Right lobe of liver (tissue), 6 donors: Measurements from ENCODE around the gene RAP1B. TPM values are rescaled to one million over a fixed set of nuclear protein-coding genes. Genes with fewer than 3 reads are reported as not detected.

ENCODE experiments used
- ATAC-seq, 4 donors: fragments of 200-7000 bp; cut with Tn5 transposase; one replicate each; pipeline ENCODE4 v1.9.1; 2020; ENCODE audit warnings: mild to moderate bottlenecking in 4 of 4, moderate library complexity in 4 of 4
- DNase-seq, 3 donors: peaks; one replicate each; pipeline ENCODE4 v3.0.0-alpha.2; 2020
- H3K27ac ChIP-seq, 3 donors: fragments of 200-600 bp; one replicate each; pipeline ENCODE4 v1.8.0; 2022
- H3K27me3 ChIP-seq, 2 donors: fragments of 200-600 bp; one replicate each; pipeline ENCODE4 v1.8.0; 2022
- H3K36me3 ChIP-seq, 4 donors: fragments of 200-600 bp; sonication (generic) in 1 of 4; one replicate each; pipeline versions ENCODE4 v1.5.1 to v1.8.0; 2017 to 2022; ENCODE audit warnings: control low read depth in 1 of 4
- H3K4me1 ChIP-seq, 4 donors: fragments of 200-600 bp; sonication (generic) in 1 of 4; one replicate each; pipeline versions ENCODE4 v1.5.1 to v1.8.0; 2017 to 2022; ENCODE audit warnings: control low read depth in 1 of 4
- H3K4me3 ChIP-seq, 3 donors: fragments of 200-600 bp; one replicate each; pipeline ENCODE4 v1.8.0; 2022
- H3K9me3 ChIP-seq, 4 donors: fragments of 200-600 bp; sonication (generic) in 1 of 4; one replicate each; pipeline versions ENCODE4 v1.5.1 to v1.8.0; 2017 to 2022; ENCODE audit warnings: control low read depth in 1 of 4
- CTCF ChIP-seq, 4 donors: fragments of 200-600 bp in 3 of 4; fragments of 450-650 bp in 1 of 4; IDR thresholded peaks; one replicate each; pipeline versions ENCODE4 v1.5.1 to v1.8.0; 2016 to 2022; ENCODE audit warnings: antibody characterized with exemption in 4 of 4, mild to moderate bottlenecking in 2 of 4
- POLR2A ChIP-seq: fragments of 450-650 bp; IDR thresholded peaks from one replicate; pipeline ENCODE4 v1.6.1; 2017; ENCODE audit warnings: antibody characterized with exemption, mild to moderate bottlenecking
- WGBS: methylation state at CpG from one replicate; pipeline ENCODE4 v1.1.6; 2018; ENCODE audit warnings: low coverage, low lambda C conversion rate; ENCODE audit not compliant: insufficient coverage; ENCODE audit errors: missing lambda C conversion rate; 5-methylcytosine and 5-hydroxymethylcytosine counted together
- intact Hi-C, 2 donors: fragments of 100-400 bp; cut with DNase I; formaldehyde crosslinking; loops; one replicate each; pipeline versions ENCODE4 v1.11.2 to v1.14.1; 2022
- long read RNA-seq: library from polyadenylated mRNA; unstranded; transcript quantifications from one replicate; pipeline ENCODE4 v2.0.0, GENCODE V29; 2019
- total RNA-seq, 6 experiments: library from RNA; depleted of rRNA in 2 of 6; stranded (reverse); fragments of >200 nt in 2 of 6; fragmentation: NEBNext Ultra II Directional in 3 of 6; extraction: Animal tissue kit (Norgen Biotek cat#: 25700) in 3 of 6; gene quantifications; one replicate each; pipeline versions ENCODE4 v1.1.0 to v1.2.4, GENCODE V29; 2016 to 2023
- donor health status: DM: no; HTN: yes; CAD: no.
- donor health status: DM: no; HTN: no; CAD: no.
- donor health status: DM: no; HTN: no; CAD: no.
- donor health status: DM: no; HTN: yes; CAD: no.
- donor health status: DM: no; HTN: yes; CAD: no.

Gene RAP1B
- total RNA-seq: 100 to 1,000 TPM in 1 of 6 experiments, 10 to 100 TPM in 5; 49.7 to 120 (median 64.3) TPM
- long read RNA-seq, full-length matches to known transcripts: 13 of 15 reads
- long read RNA-seq, partial matches to known transcripts: 0 of 15 reads
- long read RNA-seq, other reads (novel, unspliced or antisense): 2 of 15 reads

- 0% methylated on average over 10 of the region's 84 CpGs for WGBS
- ATAC-seq: peak; percentile 90 to 97 (median 94)
- H3K27me3 ChIP-seq: no peaks in the 10 kb centered on the region
- H3K4me1 ChIP-seq: peaks cover 0 to 32% (median 6%) of the 10 kb centered on the region in 4 donors
- intact Hi-C loops: no loop called here
- H3K4me3 ChIP-seq: peak within 1 kb of the TSS; percentile 72 to 78 (median 78)
- DNase-seq: peak; percentile 93 to 95 (median 93)
- H3K36me3 ChIP-seq: no peaks in the 10 kb centered on the region
- TF ChIP-seq CTCF (IDR thresholded peaks at IDR 0.05) (no peak), POLR2A (peak; percentile 96)
- H3K9me3 ChIP-seq: no peaks in the 10 kb centered on the region
- H3K27ac ChIP-seq: peak within 1 kb of the TSS; percentile 91 to 98 (median 96)
Observed at GRCh38 chr12:68610370-68611093, at the start of gene RAP1B. TSS of gene RAP1B (plus strand) at chr12:68610899. CDS start at chr12:68648725, 37,826 bp downstream.

GRCh38 chr12:68561830-68562229, 48.9 kb upstream of the RAP1B start:
- H3K36me3 ChIP-seq: no peaks in the 10 kb centered on the region

GRCh38 chr12:68564166-68564565, 46.5 kb upstream of the RAP1B start:
- WGBS: 82% methylated on average over 1 of the region's 1 CpG
- no peaks in the 10 kb centered on the region for H3K27me3 ChIP-seq
- DNase-seq (no peak), ATAC-seq (no peak)
- intact Hi-C loops: no loop called here
- no peaks in the 10 kb centered on the region for H3K4me1 ChIP-seq
- no peak overlapping the region for H3K27ac ChIP-seq
- H3K9me3 ChIP-seq: no peaks in the 10 kb centered on the region
- H3K36me3 ChIP-seq: no peaks in the 10 kb centered on the region
- no peak for TF ChIP-seq CTCF (IDR thresholded peaks at IDR 0.05)
- TF ChIP-seq POLR2A: no peak
- H3K4me3 ChIP-seq: no peak overlapping the region

More at GRCh38 chr12:68561830-68562229, 48.9 kb upstream of the RAP1B start:
- intact Hi-C loops: no loop called here
- ATAC-seq (no peak), DNase-seq (no peak)
- Histone ChIP-seq H3K4me1 (no peaks in the 10 kb centered on the region), H3K27me3 (no peaks in the 10 kb centered on the region), H3K27ac (no peak overlapping the region), H3K9me3 (no peaks in the 10 kb centered on the region), H3K4me3 (no peak overlapping the region)
- 68% methylated on average over 9 of the region's 10 CpGs for WGBS
- TF ChIP-seq POLR2A (no peak), CTCF (IDR thresholded peaks at IDR 0.05) (no peak)

- 65% methylated on average over 1 of the region's 1 CpG for WGBS
- H3K36me3 ChIP-seq: no peaks in the 10 kb centered on the region
- no peaks in the 10 kb centered on the region for H3K9me3 ChIP-seq
- TF ChIP-seq POLR2A (no peak), CTCF (IDR thresholded peaks at IDR 0.05) (no peak)
- H3K4me3 ChIP-seq: no peak overlapping the region
- ATAC-seq (peak in 1 of 4 donors; percentile 19), DNase-seq (no peak)
- H3K4me1 ChIP-seq: no peaks in the 10 kb centered on the region
- intact Hi-C loops: no loop called here
- H3K27ac ChIP-seq: no peak overlapping the region
- no peaks in the 10 kb centered on the region for H3K27me3 ChIP-seq
Observed at GRCh38 chr12:68565391-68565903, 45.3 kb upstream of the RAP1B start.
